ENCODE results near the gene GTF3C2. TPM values are rescaled to one million over a fixed set of nuclear protein-coding genes. Genes with fewer than 3 reads are reported as not detected.
A peak's percentile ranks its signal among the peaks of the same experiment; 100 is the strongest.

The GTF3C2 gene
- total and polyA plus RNA-seq, 10 of the 15 experiments (the other 5 are each of a cell fraction or from before 2014, with no cell fraction given): 45.9 to 105 (median 80.3) TPM

DNA sequence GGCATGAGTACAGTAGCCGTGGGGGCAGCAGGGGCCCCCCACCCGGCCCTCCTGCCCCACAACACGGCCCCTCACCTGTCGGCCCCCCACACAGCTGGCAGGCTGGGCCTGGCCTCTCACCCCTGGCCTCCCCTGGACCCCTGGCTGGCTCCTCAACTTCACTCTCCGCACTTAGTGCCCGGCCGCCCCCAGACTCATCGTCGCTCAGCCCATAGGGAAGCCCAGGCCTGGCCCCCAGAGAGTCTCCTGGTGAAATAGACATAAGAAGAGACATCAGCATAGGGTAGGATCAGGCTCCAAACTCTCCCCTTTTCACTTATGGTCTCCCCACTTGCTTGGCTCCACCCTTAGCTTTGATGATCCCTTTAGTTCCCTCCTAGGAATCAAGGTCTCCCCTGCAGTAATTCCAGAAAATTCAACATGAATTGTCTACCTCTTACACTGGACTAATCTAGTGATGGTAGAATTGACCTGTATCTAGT lies 22.3 kb upstream of the GTF3C2 start (continued):
- no peak for TF ChIP-seq ZNF207 (IDR thresholded peaks at IDR 0.05; ENCODE audit: borderline replicate concordance)
- TF ChIP-seq NRF1 (conservative IDR thresholded peaks at IDR 0.05; ENCODE audit: low read depth, low read length): no peak
- TF ChIP-seq CBX5 (IDR thresholded peaks at IDR 0.05; ENCODE audit: low read depth): no peak
- TF ChIP-seq MYC (IDR thresholded peaks at IDR 0.05; ENCODE audit: insufficient read depth, insufficient read length, insufficient replicate concordance, low read length, severe bottlenecking): no peak

DNA sequence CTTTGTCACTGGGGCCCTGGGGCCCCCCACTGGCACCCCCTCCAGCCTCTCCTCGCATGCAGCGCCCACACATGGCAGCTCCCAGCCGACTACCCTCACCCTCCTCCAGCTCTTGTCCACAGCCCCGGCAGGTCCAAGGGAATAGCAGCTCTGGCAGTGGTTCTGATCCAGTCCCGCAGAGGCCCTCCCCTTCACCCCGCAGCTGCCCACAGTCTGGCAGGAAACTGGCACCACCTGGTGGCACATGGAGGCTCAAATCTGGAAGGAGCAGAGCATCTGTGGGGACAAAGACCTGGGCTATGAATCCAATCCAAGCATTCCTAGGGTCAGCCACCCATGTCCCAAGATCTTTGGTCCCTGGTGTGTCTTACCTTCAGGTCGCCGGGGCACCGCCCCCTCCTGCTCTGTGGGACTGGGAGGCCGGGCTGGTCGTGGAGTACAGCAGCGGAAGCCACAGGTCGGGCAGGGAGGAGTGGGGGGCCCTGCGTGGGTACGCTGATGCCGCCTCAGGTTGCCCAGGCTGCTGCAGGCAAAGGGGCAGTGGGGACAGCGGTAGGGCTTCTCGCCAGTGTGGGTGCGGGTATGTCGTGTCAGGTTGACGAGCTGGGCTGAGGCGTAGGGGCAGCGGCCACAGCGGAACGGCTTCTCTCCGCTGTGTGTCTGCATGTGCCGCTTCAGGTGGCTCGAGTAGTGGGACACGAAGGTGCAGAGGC lies 21.7 kb upstream of the GTF3C2 start:
- 90% methylated on average over 27 of the region's 29 CpGs for WGBS (ENCODE audit: insufficient coverage, insufficient replicate concordance, low lambda C conversion rate, missing lambda C conversion rate)
- Histone ChIP-seq H3K4me1 (ENCODE audit: control insufficient read depth, insufficient read depth, low read length) (peaks cover 9% of the 10 kb centered on the region; the same call in 1 of the 2 replicates), H3K36me3 (ENCODE audit: control insufficient read depth in 2 of 2, insufficient read depth in 2 of 2, low read length in 1 of 2) (peaks cover 34 to 41% of the 10 kb centered on the region in 2 experiments), H3K4me3 (no peak overlapping the region), H3K4me2 (ENCODE audit: control insufficient read depth, insufficient read depth) (no peak overlapping the region), H2AFZ (ENCODE audit: control insufficient read depth, low read depth, low read length) (no peak overlapping the region), H3K9me3 (replicated peaks; ENCODE audit: control insufficient read depth, insufficient read depth, low read length) (no peaks in the 10 kb centered on the region), H3K27me3 (replicated peaks in 1 of 2; ENCODE audit: control insufficient read depth in 2 of 2, insufficient read depth in 2 of 2, low read length in 1 of 2) (no peaks in the 10 kb centered on the region), H3K9ac (ENCODE audit: control insufficient read depth, insufficient read depth, low read length) (no peak overlapping the region), H3K79me2 (ENCODE audit: control insufficient read depth, insufficient read depth, low read length) (peaks cover 15% of the 10 kb centered on the region), H3K27ac (ENCODE audit: control insufficient read depth, insufficient read depth) (no peak overlapping the region), H4K20me1 (ENCODE audit: control insufficient read depth, insufficient read depth) (no peaks in the 10 kb centered on the region; the same call in 1 of the 2 replicates)
- RAD21 ChIA-PET (ENCODE audit: unreplicated experiment): no interaction called here
- CTCF ChIA-PET: interaction anchor here (1.4 to 2.8 kb wide), 2 partner anchors 51 to 53 kb away, joined by 3 to 14 read pairs; partner anchors contain the start of gene NRBP1
- SMC1A ChIA-PET (ENCODE audit: uncharacterized antibody, unreplicated experiment): interaction anchor here (1.3 kb wide), 1 partner anchor 9 kb away, joined by 3 read pairs; the partner anchor contains the start of gene EIF2B4
- intact Hi-C loops (cut with micrococcal nuclease; ENCODE audit: unreplicated experiment): no loop called here
- in situ Hi-C loops (cut with MboI): no loop called here
- DNase-seq (ENCODE audit: low read depth, low spot score): no peak
- FAIRE-seq: no peak
- no peak for ATAC-seq
- no TSS peak for BruUV-seq (replicated peaks)
- POLR2A ChIA-PET: interaction anchor here (0.6 to 1.2 kb wide), 2 partner anchors 31 to 320 kb away, joined by 4 read pairs; partner anchors contain the start of gene PPM1G
- TF ChIP-seq, protein P1, sequence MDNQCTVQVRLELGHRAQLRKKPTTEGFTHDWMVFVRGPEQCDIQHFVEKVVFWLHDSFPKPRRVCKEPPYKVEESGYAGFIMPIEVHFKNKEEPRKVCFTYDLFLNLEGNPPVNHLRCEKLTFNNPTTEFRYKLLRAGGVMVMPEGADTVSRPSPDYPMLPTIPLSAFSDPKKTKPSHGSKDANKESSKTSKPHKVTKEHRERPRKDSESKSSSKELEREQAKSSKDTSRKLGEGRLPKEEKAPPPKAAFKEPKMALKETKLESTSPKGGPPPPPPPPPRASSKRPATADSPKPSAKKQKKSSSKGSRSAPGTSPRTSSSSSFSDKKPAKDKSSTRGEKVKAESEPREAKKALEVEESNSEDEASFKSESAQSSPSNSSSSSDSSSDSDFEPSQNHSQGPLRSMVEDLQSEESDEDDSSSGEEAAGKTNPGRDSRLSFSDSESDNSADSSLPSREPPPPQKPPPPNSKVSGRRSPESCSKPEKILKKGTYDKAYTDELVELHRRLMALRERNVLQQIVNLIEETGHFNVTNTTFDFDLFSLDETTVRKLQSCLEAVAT (IDR thresholded peaks at IDR 0.05): no peak
- no peak for TF ChIP-seq BRCA1 (IDR thresholded peaks at IDR 0.05; ENCODE audit: low read depth, low read length)
- TF ChIP-seq POLR2AphosphoS2 (IDR thresholded peaks at IDR 0.05; ENCODE audit: low read depth, low read length): 0 out of 2 replicates have a peak, but pooled peaks have one; percentile 42
- TF ChIP-seq, protein P2, sequence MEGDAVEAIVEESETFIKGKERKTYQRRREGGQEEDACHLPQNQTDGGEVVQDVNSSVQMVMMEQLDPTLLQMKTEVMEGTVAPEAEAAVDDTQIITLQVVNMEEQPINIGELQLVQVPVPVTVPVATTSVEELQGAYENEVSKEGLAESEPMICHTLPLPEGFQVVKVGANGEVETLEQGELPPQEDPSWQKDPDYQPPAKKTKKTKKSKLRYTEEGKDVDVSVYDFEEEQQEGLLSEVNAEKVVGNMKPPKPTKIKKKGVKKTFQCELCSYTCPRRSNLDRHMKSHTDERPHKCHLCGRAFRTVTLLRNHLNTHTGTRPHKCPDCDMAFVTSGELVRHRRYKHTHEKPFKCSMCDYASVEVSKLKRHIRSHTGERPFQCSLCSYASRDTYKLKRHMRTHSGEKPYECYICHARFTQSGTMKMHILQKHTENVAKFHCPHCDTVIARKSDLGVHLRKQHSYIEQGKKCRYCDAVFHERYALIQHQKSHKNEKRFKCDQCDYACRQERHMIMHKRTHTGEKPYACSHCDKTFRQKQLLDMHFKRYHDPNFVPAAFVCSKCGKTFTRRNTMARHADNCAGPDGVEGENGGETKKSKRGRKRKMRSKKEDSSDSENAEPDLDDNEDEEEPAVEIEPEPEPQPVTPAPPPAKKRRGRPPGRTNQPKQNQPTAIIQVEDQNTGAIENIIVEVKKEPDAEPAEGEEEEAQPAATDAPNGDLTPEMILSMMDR (IDR thresholded peaks at IDR 0.05 in 2 of 3, conservative IDR thresholded peaks at IDR 0.05 in 1 of 3; ENCODE audit: control insufficient read depth in 2 of 3, extremely low read depth in 1 of 3, insufficient read depth in 1 of 3, low read depth in 3 of 3, low read length in 3 of 3): peak in 2 of 3 experiments; percentile 6 to 24; a peak in 1 of 6 replicates
- no peak for TF ChIP-seq NBN (IDR thresholded peaks at IDR 0.05)
- TF ChIP-seq RAD21 (IDR thresholded peaks at IDR 0.05; ENCODE audit: insufficient read depth, low read depth, low read length): peak; percentile 19; the same call in 1 of the 2 replicates
- no peak for TF ChIP-seq ZNF24 (IDR thresholded peaks at IDR 0.05)
- TF ChIP-seq ATF7 (IDR thresholded peaks at IDR 0.05; ENCODE audit: low read depth): no peak
- TF ChIP-seq KDM1A (IDR thresholded peaks at IDR 0.05; ENCODE audit: borderline replicate concordance): no peak
- no peak for TF ChIP-seq ZNF622 (IDR thresholded peaks at IDR 0.05)
- no peak for TF ChIP-seq ZNF384 (IDR thresholded peaks at IDR 0.05; ENCODE audit: borderline replicate concordance, low read depth, low read length)
- no peak for TF ChIP-seq SIX5 (IDR thresholded peaks at IDR 0.05; ENCODE audit: low read depth, low read length, severe bottlenecking)
- no peak for TF ChIP-seq CHD2 (IDR thresholded peaks at IDR 0.05; ENCODE audit: borderline replicate concordance, low read depth, low read length)
- peak; percentile 9; the same call in 1 of the 2 replicates for TF ChIP-seq POLR2AphosphoS5 (IDR thresholded peaks at IDR 0.05; ENCODE audit: low read length)
- no peak for TF ChIP-seq JUND (IDR thresholded peaks at IDR 0.05; ENCODE audit: low read depth, low read length)
- TF ChIP-seq POLR2A (IDR thresholded peaks at IDR 0.05; ENCODE audit: low read depth, low read length): peak; percentile 84
- no peak for TF ChIP-seq NFXL1 (IDR thresholded peaks at IDR 0.05; ENCODE audit: borderline replicate concordance)

Measured in GM12878 (cell line).